ENCODE results near the gene KIRREL3.
A peak's percentile ranks its signal among the peaks of the same experiment; 100 is the strongest.

Gene KIRREL3

GRCh38 chr11:127018683-127019279 is 18.2 kb upstream of the KIRREL3 start:
- Histone ChIP-seq H3K9me3 (ENCODE audit: insufficient read depth, low read length) (no peaks in the 10 kb centered on the region), H3K36me3 (ENCODE audit: insufficient read depth, insufficient read length, low read length) (no peaks in the 10 kb centered on the region), H3K4me1 (ENCODE audit: insufficient read depth, insufficient read length) (no peaks in the 10 kb centered on the region), H3K4me3 (ENCODE audit: insufficient read length, low read depth) (no peak overlapping the region), H3K9ac (ENCODE audit: insufficient read length, low read depth) (no peak overlapping the region), H3K27me3 (ENCODE audit: insufficient read depth, insufficient read length) (no peaks in the 10 kb centered on the region)
- TF ChIP-seq SUZ12 (IDR thresholded peaks at IDR 0.05; ENCODE audit: extremely low read depth, insufficient read depth, insufficient read length) (no peak), ZNF274 (IDR thresholded peaks at IDR 0.05; ENCODE audit: low read depth, low read length) (no peak), YY1 (IDR thresholded peaks at IDR 0.05; ENCODE audit: insufficient read depth, insufficient read length) (no peak)
- DNase-seq (ENCODE audit: low read depth, low spot score), result no peak

GRCh38 chr11:127017482-127017881 is 16.9 kb upstream of the KIRREL3 start:
- H3K27me3 ChIP-seq (ENCODE audit: insufficient read depth, insufficient read length), result no peaks in the 10 kb centered on the region
- H3K4me1 ChIP-seq (ENCODE audit: insufficient read depth, insufficient read length), result no peaks in the 10 kb centered on the region
- TF ChIP-seq SUZ12 (IDR thresholded peaks at IDR 0.05; ENCODE audit: extremely low read depth, insufficient read depth, insufficient read length), result no peak
- TF ChIP-seq ZNF274 (IDR thresholded peaks at IDR 0.05; ENCODE audit: low read depth, low read length), result no peak
- TF ChIP-seq YY1 (IDR thresholded peaks at IDR 0.05; ENCODE audit: insufficient read depth, insufficient read length), result no peak
- no peak overlapping the region for H3K4me3 ChIP-seq (ENCODE audit: insufficient read length, low read depth)
- DNase-seq (ENCODE audit: low read depth, low spot score), result peak; percentile 16
- H3K9ac ChIP-seq (ENCODE audit: insufficient read length, low read depth), result no peak overlapping the region
- H3K36me3 ChIP-seq (ENCODE audit: insufficient read depth, insufficient read length, low read length), result no peaks in the 10 kb centered on the region
- no peaks in the 10 kb centered on the region for H3K9me3 ChIP-seq (ENCODE audit: insufficient read depth, low read length)

GRCh38 chr11:127013550-127013949 is 13.0 kb upstream of the KIRREL3 start:
- no peak for DNase-seq (ENCODE audit: low read depth, low spot score)
- H3K9me3 ChIP-seq (ENCODE audit: insufficient read depth, low read length), result no peaks in the 10 kb centered on the region
- TF ChIP-seq SUZ12 (IDR thresholded peaks at IDR 0.05; ENCODE audit: extremely low read depth, insufficient read depth, insufficient read length) (no peak), YY1 (IDR thresholded peaks at IDR 0.05; ENCODE audit: insufficient read depth, insufficient read length) (no peak), ZNF274 (IDR thresholded peaks at IDR 0.05; ENCODE audit: low read depth, low read length) (no peak)
- no peaks in the 10 kb centered on the region for H3K27me3 ChIP-seq (ENCODE audit: insufficient read depth, insufficient read length)
- no peak overlapping the region for H3K9ac ChIP-seq (ENCODE audit: insufficient read length, low read depth)
- no peaks in the 10 kb centered on the region for H3K4me1 ChIP-seq (ENCODE audit: insufficient read depth, insufficient read length)
- no peaks in the 10 kb centered on the region for H3K36me3 ChIP-seq (ENCODE audit: insufficient read depth, insufficient read length, low read length)
- H3K4me3 ChIP-seq (ENCODE audit: insufficient read length, low read depth), result no peak overlapping the region

GRCh38 chr11:127006311-127006710 is 5.7 kb upstream of the KIRREL3 start:
- Histone ChIP-seq H3K4me1 (ENCODE audit: insufficient read depth, insufficient read length) (peaks cover 2% of the 10 kb centered on the region), H3K27me3 (ENCODE audit: insufficient read depth, insufficient read length) (peaks cover 51% of the 10 kb centered on the region), H3K36me3 (ENCODE audit: insufficient read depth, insufficient read length, low read length) (no peaks in the 10 kb centered on the region), H3K9ac (ENCODE audit: insufficient read length, low read depth) (no peak overlapping the region), H3K4me3 (ENCODE audit: insufficient read length, low read depth) (no peak overlapping the region), H3K9me3 (ENCODE audit: insufficient read depth, low read length) (no peaks in the 10 kb centered on the region)
- TF ChIP-seq SUZ12 (IDR thresholded peaks at IDR 0.05; ENCODE audit: extremely low read depth, insufficient read depth, insufficient read length) (no peak), YY1 (IDR thresholded peaks at IDR 0.05; ENCODE audit: insufficient read depth, insufficient read length) (no peak), ZNF274 (IDR thresholded peaks at IDR 0.05; ENCODE audit: low read depth, low read length) (no peak)
- no peak for DNase-seq (ENCODE audit: low read depth, low spot score)

- Histone ChIP-seq H3K9ac (ENCODE audit: insufficient read length, low read depth) (peak overlapping the region; percentile 70), H3K9me3 (ENCODE audit: insufficient read depth, low read length) (no peaks in the 10 kb centered on the region), H3K27me3 (ENCODE audit: insufficient read depth, insufficient read length) (peaks cover 80% of the 10 kb centered on the region), H3K4me3 (ENCODE audit: insufficient read length, low read depth) (peak overlapping the region; percentile 36), H3K36me3 (ENCODE audit: insufficient read depth, insufficient read length, low read length) (no peaks in the 10 kb centered on the region), H3K4me1 (ENCODE audit: insufficient read depth, insufficient read length) (peaks cover 2% of the 10 kb centered on the region)
- peak; percentile 79 for DNase-seq (ENCODE audit: low read depth, low spot score)
- no peak for TF ChIP-seq ZNF274 (IDR thresholded peaks at IDR 0.05; ENCODE audit: low read depth, low read length)
- no peak for TF ChIP-seq YY1 (IDR thresholded peaks at IDR 0.05; ENCODE audit: insufficient read depth, insufficient read length)
- TF ChIP-seq SUZ12 (IDR thresholded peaks at IDR 0.05; ENCODE audit: extremely low read depth, insufficient read depth, insufficient read length), result no peak
These were observed 2.9 kb upstream of the KIRREL3 start for GRCh38 chr11:127003260-127003981.

GRCh38 chr11:127002669-127003259 is 2.2 kb upstream of the KIRREL3 start:
- Histone ChIP-seq H3K27me3 (ENCODE audit: insufficient read depth, insufficient read length) (peaks cover 86% of the 10 kb centered on the region), H3K36me3 (ENCODE audit: insufficient read depth, insufficient read length, low read length) (no peaks in the 10 kb centered on the region), H3K9me3 (ENCODE audit: insufficient read depth, low read length) (no peaks in the 10 kb centered on the region), H3K9ac (ENCODE audit: insufficient read length, low read depth) (peak overlapping the region; percentile 70), H3K4me1 (ENCODE audit: insufficient read depth, insufficient read length) (peaks cover 2% of the 10 kb centered on the region), H3K4me3 (ENCODE audit: insufficient read length, low read depth) (peak overlapping the region; percentile 36)
- DNase-seq (ENCODE audit: low read depth, low spot score), result no peak
- TF ChIP-seq ZNF274 (IDR thresholded peaks at IDR 0.05; ENCODE audit: low read depth, low read length) (no peak), SUZ12 (IDR thresholded peaks at IDR 0.05; ENCODE audit: extremely low read depth, insufficient read depth, insufficient read length) (no peak), YY1 (IDR thresholded peaks at IDR 0.05; ENCODE audit: insufficient read depth, insufficient read length) (no peak)

GRCh38 chr11:127000981-127001380 is 411 bp upstream of the KIRREL3 start:
- Histone ChIP-seq H3K9me3 (ENCODE audit: insufficient read depth, low read length) (no peaks in the 10 kb centered on the region), H3K4me3 (ENCODE audit: insufficient read length, low read depth) (no peak overlapping the region), H3K4me1 (ENCODE audit: insufficient read depth, insufficient read length) (peaks cover 2% of the 10 kb centered on the region), H3K27me3 (ENCODE audit: insufficient read depth, insufficient read length) (peaks cover 81% of the 10 kb centered on the region), H3K36me3 (ENCODE audit: insufficient read depth, insufficient read length, low read length) (no peaks in the 10 kb centered on the region), H3K9ac (ENCODE audit: insufficient read length, low read depth) (no peak overlapping the region)
- DNase-seq (ENCODE audit: low read depth, low spot score), result no peak
- TF ChIP-seq YY1 (IDR thresholded peaks at IDR 0.05; ENCODE audit: insufficient read depth, insufficient read length) (no peak), ZNF274 (IDR thresholded peaks at IDR 0.05; ENCODE audit: low read depth, low read length) (no peak), SUZ12 (IDR thresholded peaks at IDR 0.05; ENCODE audit: extremely low read depth, insufficient read depth, insufficient read length) (no peak)

Measured in NT2/D1 (cell line).